Panc1 (cell line): ENCODE measurements around the gene ZNF540. TPM values are rescaled to one million over a fixed set of nuclear protein-coding genes. Genes with fewer than 3 reads are reported as not detected.

Experiments used
- ATAC-seq: fragments of 200-7000 bp; cut with Tn5 transposase; 2 replicates; pipeline ENCODE4 v1.9.1; 2020; ENCODE audit warnings: mild to moderate bottlenecking, moderate library complexity
- BruUV-seq: library from RNA; stranded (reverse); fragments of 400-500 nt; replicated peaks from 2 replicates; lab custom pipeline; 2021; lab: Mats Ljungman, UMichigan
- CTCF ChIA-PET: fragments of 300-600 bp; sonication (Branson Sonifier 250); formaldehyde crosslinking; loops from one replicate; lab custom pipeline; 2022; ENCODE audit warnings: antibody characterized with exemption; lab: Charles Lee
- POLR2A ChIA-PET: fragments of 300-600 bp; sonication (Branson Sonifier 250); formaldehyde crosslinking; loops from one replicate; lab custom pipeline; 2022; ENCODE audit warnings: antibody characterized with exemption; lab: Charles Lee
- DNase-seq: peaks from one replicate; pipeline ENCODE4 v3.0.0-alpha.2; 2010; ENCODE audit warnings: low read depth, low spot score
- H3K27ac ChIP-seq: 2 replicates; pipeline ENCODE4 v1.5.1; 2011; ENCODE audit warnings: mild to moderate bottlenecking, low read length, inconsistent platforms
- H3K27me3 ChIP-seq: fragments of 200-500 bp; sonication (Bioruptor generic); 2 replicates; pipeline ENCODE4 v1.6.0; 2014; ENCODE audit warnings: low read length, inconsistent platforms; ENCODE audit not compliant: control insufficient read depth, insufficient read depth
- H3K36me3 ChIP-seq: fragments of 200-500 bp; sonication (Bioruptor generic); 2 replicates; pipeline ENCODE4 v1.5.1; 2014; ENCODE audit warnings: inconsistent platforms, mild to moderate bottlenecking, low read length, moderate library complexity; ENCODE audit not compliant: control insufficient read depth, insufficient read depth
- H3K4me1 ChIP-seq: 2 replicates; pipeline ENCODE4 v1.5.1; 2011; ENCODE audit warnings: inconsistent platforms, mild to moderate bottlenecking, low read length, moderate library complexity; ENCODE audit not compliant: control insufficient read depth, insufficient read depth
- H3K4me3 ChIP-seq, 2 experiments: 2 replicates each; pipeline ENCODE4 v1.5.1; 2011 to 2012; ENCODE audit warnings: low read depth in 2 of 2, low read length in 2 of 2, mild to moderate bottlenecking in 2 of 2, inconsistent platforms in 1 of 2, moderate library complexity in 1 of 2
- H3K9me3 ChIP-seq: fragments of 200-500 bp; sonication (Bioruptor generic); 2 replicates; pipeline ENCODE4 v1.5.1; 2014; ENCODE audit warnings: low read depth, mild to moderate bottlenecking, inconsistent platforms, low read length, moderate library complexity; ENCODE audit not compliant: control insufficient read depth, insufficient read depth
- CTCF ChIP-seq: fragments of 450-650 bp; IDR thresholded peaks from 2 replicates; pipeline ENCODE4 v1.5.1; 2017; ENCODE audit warnings: mild to moderate bottlenecking
- POLR2AphosphoS5 ChIP-seq: IDR thresholded peaks from 2 replicates; pipeline ENCODE4 v1.6.1; 2012; ENCODE audit warnings: mild to moderate bottlenecking, low read depth, low read length, moderate library complexity
- REST ChIP-seq, 2 experiments: IDR thresholded peaks; 2 replicates each; pipeline ENCODE4 v1.6.1; 2011 to 2012; ENCODE audit warnings: low read depth in 2 of 2, control low read depth in 1 of 2, low read length in 1 of 2, mild to moderate bottlenecking in 1 of 2, moderate library complexity in 1 of 2; ENCODE audit not compliant: insufficient read depth in 1 of 2
- SIN3A ChIP-seq: IDR thresholded peaks from 2 replicates; pipeline ENCODE4 v1.6.1; 2012; ENCODE audit warnings: low read depth, mild to moderate bottlenecking, low read length, moderate library complexity, borderline replicate concordance; ENCODE audit not compliant: insufficient read depth
- TCF7L2 ChIP-seq: IDR thresholded peaks from 2 replicates; pipeline ENCODE4 v1.6.1; 2011; ENCODE audit warnings: mild to moderate bottlenecking, low read depth, low read length, inconsistent platforms
- in situ Hi-C: cut with HindIII; loops from 2 replicates; pipeline ENCODE4 v1.10.0; 2016; ENCODE audit warnings: low sequenced_read_pairs, low pct_unique_long_range_greater_than_20kb
- intact Hi-C: fragments of 100-400 bp; cut with micrococcal nuclease; formaldehyde crosslinking; loops from one replicate; pipeline ENCODE4 v1.10.0; 2022; ENCODE audit not compliant: unreplicated experiment
- total RNA-seq: library from RNA; stranded (reverse); gene quantifications from one replicate; pipeline ENCODE4 v1.2.1, GENCODE V29; 2021; ENCODE audit not compliant: unreplicated experiment

ZNF540 gene
- total RNA-seq, 1 experiment from 2014 or later = 0.39 TPM

GRCh38 chr19:37565370-37565669 is 29.4 kb upstream of the ZNF540 start:
- Histone ChIP-seq H3K9me3 (peaks cover 81% of the 10 kb centered on the region), H3K27me3 (no peaks in the 10 kb centered on the region), H3K36me3 (no peaks in the 10 kb centered on the region), H3K4me1 (no peaks in the 10 kb centered on the region), H3K27ac (no peak overlapping the region), H3K4me3 (no peak overlapping the region)
- in situ Hi-C loops = no loop called here
- no peak for DNase-seq
- intact Hi-C loops = no loop called here
- TF ChIP-seq POLR2AphosphoS5 = no peak
- TF ChIP-seq REST (IDR thresholded peaks at IDR 0.05; ENCODE audit: insufficient read depth in 1 of 2, low read depth in 2 of 2, low read length in 1 of 2) = no peak
- TF ChIP-seq SIN3A = no peak
- TF ChIP-seq CTCF = no peak
- TF ChIP-seq TCF7L2 = no peak
- no TSS peak for BruUV-seq
- POLR2A ChIA-PET = no interaction called here
- CTCF ChIA-PET = no interaction called here
- no peak for ATAC-seq

- BruUV-seq = no TSS peak
- CTCF ChIA-PET = no interaction called here
- Histone ChIP-seq H3K36me3 (no peaks in the 10 kb centered on the region), H3K9me3 (peaks cover 20% of the 10 kb centered on the region), H3K4me3 (no peak overlapping the region), H3K27ac (no peak overlapping the region), H3K27me3 (no peaks in the 10 kb centered on the region), H3K4me1 (no peaks in the 10 kb centered on the region)
- intact Hi-C loops (no loop called here), in situ Hi-C loops (no loop called here)
- TF ChIP-seq REST (IDR thresholded peaks at IDR 0.05; ENCODE audit: insufficient read depth in 1 of 2, low read depth in 2 of 2, low read length in 1 of 2) (no peak), TCF7L2 (no peak)
- ATAC-seq = no peak
- no peak for DNase-seq
- POLR2A ChIA-PET = no interaction called here
These were observed 22.5 kb upstream of the ZNF540 start for GRCh38 chr19:37572203-37572602.
